Epithelial cell of esophagus (primary cell): Measurements from ENCODE around the gene PRPF19.

Source experiments
- DNase-seq: peaks from one replicate; pipeline ENCODE4 v3.0.0; 2010; ENCODE audit warnings: low read depth
- H3K4me3 ChIP-seq: 2 replicates; pipeline ENCODE4 v1.5.1; 2011; ENCODE audit warnings: mild to moderate bottlenecking, low read length, control low read depth
- CTCF ChIP-seq: IDR thresholded peaks from 2 replicates; pipeline ENCODE4 v1.5.1; 2011; ENCODE audit warnings: low read depth, mild to moderate bottlenecking, low read length, control low read depth, inconsistent platforms; ENCODE audit not compliant: insufficient read depth; ENCODE audit errors: missing control alignments

The PRPF19 gene

GRCh38 chr11:60868682-60869450 lies 37.5 kb downstream of the PRPF19 start:
- no peak for DNase-seq
- TF ChIP-seq CTCF: no peak
- no peak overlapping the region for H3K4me3 ChIP-seq

- no peak overlapping the region for H3K4me3 ChIP-seq
- no peak for DNase-seq
- TF ChIP-seq CTCF: no peak
Observed at GRCh38 chr11:60867871-60868681, 38.3 kb downstream of the PRPF19 start.

GRCh38 chr11:60866911-60867870 lies 39.2 kb downstream of the PRPF19 start, which contains the start of gene ZP1:
TSS of gene ZP1 (plus strand) at chr11:60867542. CDS start at chr11:60867562, 20 bp downstream.
- H3K4me3 ChIP-seq: no peak within 1 kb of the TSS
- no peak for TF ChIP-seq CTCF
- DNase-seq: peak; percentile 29

GRCh38 chr11:60864856-60865513 lies 41.4 kb downstream of the PRPF19 start:
- no peak overlapping the region for H3K4me3 ChIP-seq
- no peak for TF ChIP-seq CTCF
- no peak for DNase-seq

- no peak for TF ChIP-seq CTCF
- DNase-seq: no peak
- H3K4me3 ChIP-seq: no peak overlapping the region
Observed at GRCh38 chr11:60863550-60864521, 42.5 kb downstream of the PRPF19 start.

- no peak for DNase-seq
- no peak for TF ChIP-seq CTCF
- H3K4me3 ChIP-seq: no peak overlapping the region
Observed at GRCh38 chr11:60862171-60862570, 44.2 kb downstream of the PRPF19 start.
